ENCODE measurements around the gene TRAPPC3L. TPM values are rescaled to one million over a fixed set of nuclear protein-coding genes. Genes with fewer than 3 reads are reported as not detected.
A peak's percentile ranks its signal among the peaks of the same experiment; 100 is the strongest.

Gene TRAPPC3L
- total and polyA plus RNA-seq, 2 of the 13 experiments (the other 11 are each of a cell fraction or from before 2014, with no cell fraction given), result not detected

DNA sequence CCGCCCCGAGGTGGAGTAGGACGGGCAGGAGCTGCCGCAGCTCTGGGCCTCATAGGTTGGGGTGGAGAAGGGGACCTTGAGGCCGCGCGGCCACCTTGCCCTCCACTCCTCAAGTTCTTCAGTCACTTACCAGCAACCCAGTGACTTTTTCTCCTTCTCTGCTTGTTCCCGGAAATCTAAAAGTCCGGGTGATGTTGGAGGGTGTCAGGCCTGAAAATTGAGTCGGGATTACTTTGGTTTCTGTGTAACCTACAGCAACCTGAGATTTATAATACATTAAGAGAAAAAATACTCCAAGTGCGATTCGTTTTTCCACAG, 26.2 kb upstream of the TRAPPC3L start (continued):
- TF ChIP-seq ZNF3 (CRISPR knock-in tag; IDR thresholded peaks at IDR 0.05) (peak; percentile 59; the same call in 1 of the 2 replicates), ZNF431 (CRISPR knock-in tag; IDR thresholded peaks at IDR 0.05; ENCODE audit: borderline replicate concordance, low read depth) (no peak), NCOA2 (CRISPR knock-in tag; IDR thresholded peaks at IDR 0.05) (0 out of 2 replicates have a peak, but pooled peaks have one; percentile 1), ZNF790 (CRISPR knock-in tag; IDR thresholded peaks at IDR 0.05; ENCODE audit: borderline replicate concordance) (peak; percentile 13; the same call in 1 of the 2 replicates), ZNF629 (CRISPR knock-in tag; conservative IDR thresholded peaks at IDR 0.05) (no peak), SMAD9 (CRISPR knock-in tag; IDR thresholded peaks at IDR 0.05) (peak; percentile 40; the same call in 1 of the 2 replicates), CAMTA2 (CRISPR knock-in tag; IDR thresholded peaks at IDR 0.05; ENCODE audit: borderline replicate concordance) (0 out of 2 replicates have a peak, but pooled peaks have one; percentile 53), ISX (CRISPR knock-in tag; conservative IDR thresholded peaks at IDR 0.05) (no peak), ZNF17 (CRISPR knock-in tag; IDR thresholded peaks at IDR 0.05) (0 out of 2 replicates have a peak, but pooled peaks have one; percentile 42), KAT7 (CRISPR knock-in tag; IDR thresholded peaks at IDR 0.05; ENCODE audit: borderline replicate concordance) (0 out of 2 replicates have a peak, but pooled peaks have one; percentile 42), ZNF878 (CRISPR knock-in tag; IDR thresholded peaks at IDR 0.05) (0 out of 2 replicates have a peak, but pooled peaks have one; percentile 1), REPIN1 (CRISPR knock-in tag; IDR thresholded peaks at IDR 0.05; ENCODE audit: borderline replicate concordance, low read depth) (no peak), SNAI1 (CRISPR knock-in tag; IDR thresholded peaks at IDR 0.05; ENCODE audit: borderline replicate concordance) (peak; percentile 21; the same call in 1 of the 2 replicates), ELF4 (CRISPR knock-in tag; IDR thresholded peaks at IDR 0.05; ENCODE audit: borderline replicate concordance) (0 out of 2 replicates have a peak, but pooled peaks have one; percentile 19)
- TF ChIP-seq, protein P1, sequence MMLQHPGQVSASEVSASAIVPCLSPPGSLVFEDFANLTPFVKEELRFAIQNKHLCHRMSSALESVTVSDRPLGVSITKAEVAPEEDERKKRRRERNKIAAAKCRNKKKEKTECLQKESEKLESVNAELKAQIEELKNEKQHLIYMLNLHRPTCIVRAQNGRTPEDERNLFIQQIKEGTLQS (CRISPR knock-in tag; IDR thresholded peaks at IDR 0.05), result peak; percentile 24; the same call in 1 of the 2 replicates
- TF ChIP-seq, protein P2, sequence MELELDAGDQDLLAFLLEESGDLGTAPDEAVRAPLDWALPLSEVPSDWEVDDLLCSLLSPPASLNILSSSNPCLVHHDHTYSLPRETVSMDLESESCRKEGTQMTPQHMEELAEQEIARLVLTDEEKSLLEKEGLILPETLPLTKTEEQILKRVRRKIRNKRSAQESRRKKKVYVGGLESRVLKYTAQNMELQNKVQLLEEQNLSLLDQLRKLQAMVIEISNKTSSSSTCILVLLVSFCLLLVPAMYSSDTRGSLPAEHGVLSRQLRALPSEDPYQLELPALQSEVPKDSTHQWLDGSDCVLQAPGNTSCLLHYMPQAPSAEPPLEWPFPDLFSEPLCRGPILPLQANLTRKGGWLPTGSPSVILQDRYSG (CRISPR knock-in tag; IDR thresholded peaks at IDR 0.05), result no peak
- TF ChIP-seq, protein P3, sequence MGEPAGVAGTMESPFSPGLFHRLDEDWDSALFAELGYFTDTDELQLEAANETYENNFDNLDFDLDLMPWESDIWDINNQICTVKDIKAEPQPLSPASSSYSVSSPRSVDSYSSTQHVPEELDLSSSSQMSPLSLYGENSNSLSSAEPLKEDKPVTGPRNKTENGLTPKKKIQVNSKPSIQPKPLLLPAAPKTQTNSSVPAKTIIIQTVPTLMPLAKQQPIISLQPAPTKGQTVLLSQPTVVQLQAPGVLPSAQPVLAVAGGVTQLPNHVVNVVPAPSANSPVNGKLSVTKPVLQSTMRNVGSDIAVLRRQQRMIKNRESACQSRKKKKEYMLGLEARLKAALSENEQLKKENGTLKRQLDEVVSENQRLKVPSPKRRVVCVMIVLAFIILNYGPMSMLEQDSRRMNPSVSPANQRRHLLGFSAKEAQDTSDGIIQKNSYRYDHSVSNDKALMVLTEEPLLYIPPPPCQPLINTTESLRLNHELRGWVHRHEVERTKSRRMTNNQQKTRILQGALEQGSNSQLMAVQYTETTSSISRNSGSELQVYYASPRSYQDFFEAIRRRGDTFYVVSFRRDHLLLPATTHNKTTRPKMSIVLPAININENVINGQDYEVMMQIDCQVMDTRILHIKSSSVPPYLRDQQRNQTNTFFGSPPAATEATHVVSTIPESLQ (CRISPR knock-in tag; conservative IDR thresholded peaks at IDR 0.05), result 0 out of 2 replicates have a peak, but pooled peaks have one; percentile 1
- TF ChIP-seq, protein P4, sequence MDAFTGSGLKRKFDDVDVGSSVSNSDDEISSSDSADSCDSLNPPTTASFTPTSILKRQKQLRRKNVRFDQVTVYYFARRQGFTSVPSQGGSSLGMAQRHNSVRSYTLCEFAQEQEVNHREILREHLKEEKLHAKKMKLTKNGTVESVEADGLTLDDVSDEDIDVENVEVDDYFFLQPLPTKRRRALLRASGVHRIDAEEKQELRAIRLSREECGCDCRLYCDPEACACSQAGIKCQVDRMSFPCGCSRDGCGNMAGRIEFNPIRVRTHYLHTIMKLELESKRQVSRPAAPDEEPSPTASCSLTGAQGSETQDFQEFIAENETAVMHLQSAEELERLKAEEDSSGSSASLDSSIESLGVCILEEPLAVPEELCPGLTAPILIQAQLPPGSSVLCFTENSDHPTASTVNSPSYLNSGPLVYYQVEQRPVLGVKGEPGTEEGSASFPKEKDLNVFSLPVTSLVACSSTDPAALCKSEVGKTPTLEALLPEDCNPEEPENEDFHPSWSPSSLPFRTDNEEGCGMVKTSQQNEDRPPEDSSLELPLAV (CRISPR knock-in tag; conservative IDR thresholded peaks at IDR 0.05; ENCODE audit: low read depth), result no peak
- TF ChIP-seq, protein P5, sequence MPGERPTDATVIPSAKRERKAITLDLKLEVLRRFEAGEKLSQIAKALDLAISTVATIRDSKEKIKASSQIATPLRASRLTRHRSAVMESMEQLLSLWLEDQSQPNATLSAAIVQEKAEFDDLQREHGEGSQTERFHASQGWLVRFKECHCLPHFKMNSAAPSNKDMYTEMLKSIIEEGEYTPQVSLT (CRISPR knock-in tag; IDR thresholded peaks at IDR 0.05; ENCODE audit: borderline replicate concordance, low read depth), result no peak

Data from HepG2 (cell line).